Smooth muscle cell (in vitro differentiated cells): ENCODE measurements around the gene GMDS. TPM values are rescaled to one million over a fixed set of nuclear protein-coding genes. Genes with fewer than 3 reads are reported as not detected.

Experiments used
- DNase-seq: peaks from one replicate; lab custom pipeline; 2025; ENCODE audit not compliant: unreplicated experiment; lab: John Stamatoyannopoulos, UW
- H2AFZ ChIP-seq: fragments of 200-600 bp; sonication (generic); 2 replicates; pipeline ENCODE4 v1.6.0; 2016; ENCODE audit warnings: antibody characterized with exemption, low read depth, mild to moderate bottlenecking
- H3F3A ChIP-seq: fragments of 200-600 bp; sonication (generic); 2 replicates; pipeline ENCODE4 v1.6.0; 2017; ENCODE audit warnings: antibody characterized with exemption, low read depth
- H3K27ac ChIP-seq: fragments of 200-600 bp; sonication (generic); 2 replicates; pipeline ENCODE4 v1.5.1; 2016; ENCODE audit warnings: low read depth, mild to moderate bottlenecking
- H3K27me3 ChIP-seq: fragments of 200-600 bp; sonication (generic); 2 replicates; pipeline ENCODE4 v1.6.1; 2016; ENCODE audit warnings: low read depth, mild to moderate bottlenecking
- H3K36me3 ChIP-seq: fragments of 200-600 bp; sonication (generic); 2 replicates; pipeline ENCODE4 v1.5.1; 2016; ENCODE audit warnings: low read depth
- H3K4me1 ChIP-seq: fragments of 200-600 bp; sonication (generic); 2 replicates; pipeline ENCODE4 v1.5.1; 2016; ENCODE audit warnings: low read depth
- H3K4me2 ChIP-seq: fragments of 200-600 bp; sonication (generic); 2 replicates; pipeline ENCODE4 v1.6.0; 2016; ENCODE audit warnings: mild to moderate bottlenecking
- H3K4me3 ChIP-seq: fragments of 200-600 bp; sonication (generic); 2 replicates; pipeline ENCODE4 v1.5.1; 2016; ENCODE audit warnings: mild to moderate bottlenecking
- H3K79me2 ChIP-seq: fragments of 200-600 bp; sonication (generic); 2 replicates; pipeline ENCODE4 v1.6.0; 2016; ENCODE audit warnings: low read depth, mild to moderate bottlenecking
- H3K9ac ChIP-seq: fragments of 200-600 bp; sonication (generic); 2 replicates; pipeline ENCODE4 v1.6.0; 2016; ENCODE audit warnings: low read depth
- H3K9me3 ChIP-seq: fragments of 200-600 bp; sonication (generic); replicated peaks from 2 replicates; pipeline ENCODE4 v1.5.1; 2016; ENCODE audit warnings: low read depth
- H4K20me1 ChIP-seq: fragments of 200-600 bp; sonication (generic); 2 replicates; pipeline ENCODE4 v1.6.0; 2016; ENCODE audit warnings: low read depth
- CTCF ChIP-seq: fragments of 200-600 bp; sonication (generic); IDR thresholded peaks from 2 replicates; pipeline ENCODE4 v1.5.1; 2017; ENCODE audit warnings: borderline replicate concordance, mild to moderate bottlenecking, antibody characterized with exemption; ENCODE audit not compliant: insufficient read depth, poor library complexity, severe bottlenecking
- WGBS: methylation state at CpG from one replicate; pipeline ENCODE4 v1.1.7; 2016; ENCODE audit warnings: low lambda C conversion rate; 5-methylcytosine and 5-hydroxymethylcytosine counted together
- polyA plus RNA-seq: library from polyadenylated mRNA; unstranded; fragments of >200 nt; fragmentation: Nextera tagmentation; extraction: Ambion mirVana; gene quantifications from 2 replicates; pipeline ENCODE4 v1.2.1, GENCODE V29; 2016
- total RNA-seq: library from RNA; depleted of rRNA; stranded (reverse); fragments of >200 nt; gene quantifications from 2 replicates; pipeline ENCODE4 v1.2.3, GENCODE V29; 2014

The GMDS gene
- total and polyA plus RNA-seq, 2 experiments from 2014 or later, result 3.7 to 8.5 TPM

- Histone ChIP-seq H3K36me3 (no peaks in the 10 kb centered on the region), H3F3A (no peaks in the 10 kb centered on the region), H3K27me3 (peaks cover 90% of the 10 kb centered on the region), H3K27ac (no peak overlapping the region), H3K79me2 (no peaks in the 10 kb centered on the region), H3K4me2 (peak overlapping the region; percentile 67), H3K4me3 (peak overlapping the region; percentile 15), H3K9me3 (no peaks in the 10 kb centered on the region), H3K9ac (no peak overlapping the region), H3K4me1 (peaks cover 15% of the 10 kb centered on the region), H4K20me1 (peaks cover 10% of the 10 kb centered on the region), H2AFZ (no peak overlapping the region)
- no peak for DNase-seq
- TF ChIP-seq CTCF, result no peak
- 2% methylated on average over 54 of the region's 60 CpGs for WGBS
Measured at GRCh38 chr6:1613688-1614447, 631.5 kb downstream of the GMDS start.

- Histone ChIP-seq H3K36me3 (no peaks in the 10 kb centered on the region), H3K9ac (no peak overlapping the region), H3K79me2 (no peaks in the 10 kb centered on the region), H3K4me2 (peak overlapping the region; percentile 67), H4K20me1 (peaks cover 10% of the 10 kb centered on the region), H3K27ac (no peak overlapping the region), H3K9me3 (no peaks in the 10 kb centered on the region), H3K4me3 (no peak overlapping the region), H2AFZ (no peak overlapping the region), H3F3A (no peaks in the 10 kb centered on the region), H3K27me3 (peaks cover 90% of the 10 kb centered on the region), H3K4me1 (peaks cover 15% of the 10 kb centered on the region)
- 3% methylated on average over 3 of the region's 3 CpGs for WGBS
- DNase-seq, result no peak
- no peak for TF ChIP-seq CTCF
Measured at GRCh38 chr6:1613346-1613687, 632.1 kb downstream of the GMDS start.

DNA sequence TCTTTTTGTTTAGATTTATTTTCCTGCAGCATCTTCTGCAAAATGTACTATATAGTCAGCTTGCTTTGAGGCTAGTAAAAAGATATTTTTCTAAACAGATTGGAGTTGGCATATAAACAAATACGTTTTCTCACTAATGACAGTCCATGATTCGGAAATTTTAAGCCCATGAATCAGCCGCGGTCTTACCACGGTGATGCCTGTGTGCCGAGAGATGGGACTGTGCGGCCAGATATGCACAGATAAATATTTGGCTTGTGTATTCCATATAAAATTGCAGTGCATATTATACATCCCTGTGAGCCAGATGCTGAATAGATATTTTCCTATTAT is 632.5 kb downstream of the GMDS start:
- Histone ChIP-seq H2AFZ (no peak overlapping the region), H3K9ac (no peak overlapping the region), H3K4me1 (peaks cover 18% of the 10 kb centered on the region), H3K9me3 (no peaks in the 10 kb centered on the region), H4K20me1 (peaks cover 10% of the 10 kb centered on the region), H3K27ac (no peak overlapping the region), H3K79me2 (no peaks in the 10 kb centered on the region), H3F3A (no peaks in the 10 kb centered on the region), H3K27me3 (peaks cover 90% of the 10 kb centered on the region), H3K36me3 (no peaks in the 10 kb centered on the region), H3K4me3 (peak overlapping the region; percentile 56), H3K4me2 (peak overlapping the region; percentile 91)
- TF ChIP-seq CTCF, result no peak
- no peak for DNase-seq
- WGBS, result 9% methylated on average over 7 of the region's 7 CpGs

DNA sequence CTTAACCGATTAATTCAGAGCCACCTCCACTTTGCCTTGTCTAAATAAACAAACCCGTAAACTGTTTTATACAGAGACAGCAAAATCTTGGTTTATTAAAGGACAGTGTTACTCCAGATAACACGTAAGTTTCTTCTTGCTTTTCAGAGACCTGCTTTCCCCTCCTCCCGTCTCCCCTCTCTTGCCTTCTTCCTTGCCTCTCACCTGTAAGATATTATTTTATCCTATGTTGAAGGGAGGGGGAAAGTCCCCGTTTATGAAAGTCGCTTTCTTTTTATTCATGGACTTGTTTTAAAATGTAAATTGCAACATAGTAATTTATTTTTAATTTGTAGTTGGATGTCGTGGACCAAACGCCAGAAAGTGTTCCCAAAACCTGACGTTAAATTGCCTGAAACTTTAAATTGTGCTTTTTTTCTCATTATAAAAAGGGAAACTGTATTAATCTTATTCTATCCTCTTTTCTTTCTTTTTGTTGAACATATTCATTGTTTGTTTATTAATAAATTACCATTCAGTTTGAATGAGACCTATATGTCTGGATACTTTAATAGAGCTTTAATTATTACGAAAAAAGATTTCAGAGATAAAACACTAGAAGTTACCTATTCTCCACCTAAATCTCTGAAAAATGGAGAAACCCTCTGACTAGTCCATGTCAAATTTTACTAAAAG is 633.0 kb downstream of the GMDS start:
- peak overlapping the region; percentile 56 for H3K4me3 ChIP-seq
- DNase-seq, result no peak
- no peak overlapping the region for H3K9ac ChIP-seq
- H3K9me3 ChIP-seq, result no peaks in the 10 kb centered on the region
- H3K36me3 ChIP-seq, result no peaks in the 10 kb centered on the region
- H3K79me2 ChIP-seq, result no peaks in the 10 kb centered on the region
- H3K4me2 ChIP-seq, result peak overlapping the region; percentile 91
- peak overlapping the region; percentile 23 for H2AFZ ChIP-seq
- no peak overlapping the region for H3K27ac ChIP-seq
- H4K20me1 ChIP-seq, result peaks cover 10% of the 10 kb centered on the region
- no peak for TF ChIP-seq CTCF
- 13% methylated on average over 10 of the region's 10 CpGs for WGBS
- peaks cover 23% of the 10 kb centered on the region for H3K4me1 ChIP-seq
- H3K27me3 ChIP-seq, result peaks cover 90% of the 10 kb centered on the region
- H3F3A ChIP-seq, result no peaks in the 10 kb centered on the region
